ENCODE data around the gene MEIS1. TPM values are rescaled to one million over a fixed set of nuclear protein-coding genes. Genes with fewer than 3 reads are reported as not detected.

Gene MEIS1
- total RNA-seq, 1 experiment from 2014 or later: 0.66 TPM

- H2BK12ac ChIP-seq (ENCODE audit: insufficient read length, low read depth, low read length): no peak overlapping the region
- Mint-ChIP-seq H3K4me1 (peaks cover 5 to 7% of the 10 kb centered on the region in 2 experiments), H3K27me3 (ENCODE audit: low read depth) (no peaks in the 10 kb centered on the region), H3K4me3 (no peak overlapping the region), H3K27ac (no peak overlapping the region), H3K36me3 (ENCODE audit: insufficient read depth in 1 of 3, low read depth in 3 of 3) (no peaks in the 10 kb centered on the region), H3K9me3 (no peaks in the 10 kb centered on the region)
- no peaks in the 10 kb centered on the region for H3K23me2 ChIP-seq (ENCODE audit: insufficient read length, low read depth, low read length, poor library complexity, severe bottlenecking)
- no peak overlapping the region for H4K8ac ChIP-seq (replicated peaks; ENCODE audit: insufficient read length, low read depth, low read length)
- H3K9ac ChIP-seq (ENCODE audit: extremely low read depth, insufficient read length, low read length): no peak overlapping the region
- no peak overlapping the region for H2BK5ac ChIP-seq (ENCODE audit: insufficient read length, low read length)
- no CpG with 5 or more reads among the region's 3 CpGs for WGBS (ENCODE audit: extremely low coverage, insufficient read length, low lambda C conversion rate)
- DNase-seq: no peak
- no peaks in the 10 kb centered on the region for H3K9me3 ChIP-seq (ENCODE audit: control insufficient read depth, low read depth, low read length)
- no peak overlapping the region for H4K91ac ChIP-seq (ENCODE audit: insufficient read length, low read depth, low read length)
- H3K27ac ChIP-seq (ENCODE audit: insufficient read length, low read depth, low read length): no peak overlapping the region
- no peak overlapping the region for H3K14ac ChIP-seq (ENCODE audit: insufficient read depth, low read length)
- no peak overlapping the region for H3K4me2 ChIP-seq (ENCODE audit: insufficient read depth, insufficient read length, low read length)
- H3K4ac ChIP-seq (ENCODE audit: low read depth, low read length): no peak overlapping the region
- TF ChIP-seq, protein P1, sequence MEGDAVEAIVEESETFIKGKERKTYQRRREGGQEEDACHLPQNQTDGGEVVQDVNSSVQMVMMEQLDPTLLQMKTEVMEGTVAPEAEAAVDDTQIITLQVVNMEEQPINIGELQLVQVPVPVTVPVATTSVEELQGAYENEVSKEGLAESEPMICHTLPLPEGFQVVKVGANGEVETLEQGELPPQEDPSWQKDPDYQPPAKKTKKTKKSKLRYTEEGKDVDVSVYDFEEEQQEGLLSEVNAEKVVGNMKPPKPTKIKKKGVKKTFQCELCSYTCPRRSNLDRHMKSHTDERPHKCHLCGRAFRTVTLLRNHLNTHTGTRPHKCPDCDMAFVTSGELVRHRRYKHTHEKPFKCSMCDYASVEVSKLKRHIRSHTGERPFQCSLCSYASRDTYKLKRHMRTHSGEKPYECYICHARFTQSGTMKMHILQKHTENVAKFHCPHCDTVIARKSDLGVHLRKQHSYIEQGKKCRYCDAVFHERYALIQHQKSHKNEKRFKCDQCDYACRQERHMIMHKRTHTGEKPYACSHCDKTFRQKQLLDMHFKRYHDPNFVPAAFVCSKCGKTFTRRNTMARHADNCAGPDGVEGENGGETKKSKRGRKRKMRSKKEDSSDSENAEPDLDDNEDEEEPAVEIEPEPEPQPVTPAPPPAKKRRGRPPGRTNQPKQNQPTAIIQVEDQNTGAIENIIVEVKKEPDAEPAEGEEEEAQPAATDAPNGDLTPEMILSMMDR (conservative IDR thresholded peaks at IDR 0.05): no peak
- H4K20me1 ChIP-seq (ENCODE audit: control insufficient read depth, insufficient read depth, insufficient read length): no peaks in the 10 kb centered on the region
- no peak overlapping the region for H2BK15ac ChIP-seq (ENCODE audit: low read depth, low read length)
- H4K5ac ChIP-seq (ENCODE audit: insufficient read length, low read depth, low read length): no peak overlapping the region
- no peak overlapping the region for H3K23ac ChIP-seq (ENCODE audit: insufficient read length, low read depth, low read length)
- H3K27me3 ChIP-seq (ENCODE audit: insufficient read depth, low read length): no peaks in the 10 kb centered on the region
- no peak overlapping the region for H3K56ac ChIP-seq (ENCODE audit: insufficient read length, low read depth, low read length)
- H3K79me2 ChIP-seq (ENCODE audit: insufficient read depth, low read length): no peaks in the 10 kb centered on the region
- H3K18ac ChIP-seq (ENCODE audit: insufficient read length, low read depth, low read length): no peak overlapping the region
- H3K79me1 ChIP-seq (ENCODE audit: insufficient read depth, low read depth, low read length, poor library complexity, severe bottlenecking): no peaks in the 10 kb centered on the region
- H3T11ph ChIP-seq (ENCODE audit: low read length): no peak overlapping the region
- H2BK20ac ChIP-seq (ENCODE audit: low read depth, low read length, poor library complexity, severe bottlenecking): no peak overlapping the region
- no peak overlapping the region for H2BK120ac ChIP-seq (ENCODE audit: low read depth, low read length, poor library complexity, severe bottlenecking)
- H2AFZ ChIP-seq (ENCODE audit: low read length): no peak overlapping the region
- H2AK5ac ChIP-seq (ENCODE audit: insufficient read length, low read length): no peak overlapping the region
- peaks cover 5% of the 10 kb centered on the region; the same call in 1 of the 2 replicates for H3K4me1 ChIP-seq (ENCODE audit: insufficient read depth, low read length)
Observed at GRCh38 chr2:66548422-66548821, 113.5 kb downstream of the MEIS1 start.

Data from H9 (cell line).